OCI-LY3 (cell line): ENCODE measurements around the gene CD86.

ENCODE experiments used
- H2AFZ ChIP-seq: fragments of 200-600, 300-600 bp; shearing (Covaris generic); 2 replicates; pipeline ENCODE4 v1.6.0; 2014; ENCODE audit warnings: antibody characterized with exemption, low read depth, low read length
- H3K27ac ChIP-seq: fragments of 200-600, 300-600 bp; sonication (generic); 2 replicates; pipeline ENCODE4 v1.5.1; 2014; ENCODE audit warnings: mild to moderate bottlenecking, low read length, moderate library complexity, mixed read lengths
- H3K27me3 ChIP-seq: fragments of 200-600, 300-600 bp; sonication (generic); 2 replicates; pipeline ENCODE4 v1.6.1; 2014; ENCODE audit warnings: low read depth, low read length, mixed read lengths
- H3K36me3 ChIP-seq: fragments of 200-600, 300-600 bp; sonication (generic); replicated peaks from 2 replicates; pipeline ENCODE3; 2014; ENCODE audit warnings: low read depth, low read length, mixed read lengths
- H3K4me1 ChIP-seq: fragments of 300-600, 200-600 bp; sonication (generic); 2 replicates; pipeline ENCODE4 v1.6.1; 2014; ENCODE audit warnings: low read length, mixed read lengths
- H3K4me2 ChIP-seq: fragments of 200-600, 300-600 bp; sonication (generic); 2 replicates; pipeline ENCODE4 v1.6.1; 2014; ENCODE audit warnings: low read length, mixed read lengths
- H3K4me3 ChIP-seq: fragments of 300-600, 200-600 bp; sonication (generic); 2 replicates; pipeline ENCODE4 v1.5.1; 2014; ENCODE audit warnings: antibody characterized with exemption, mild to moderate bottlenecking, low read length, moderate library complexity
- H3K79me2 ChIP-seq: fragments of 300-600, 200-600 bp; shearing (Covaris generic); 2 replicates; pipeline ENCODE4 v1.6.1; 2014; ENCODE audit warnings: mild to moderate bottlenecking, low read length, mixed read lengths
- H3K9ac ChIP-seq: fragments of 300-600, 200-600 bp; shearing (Covaris generic); 2 replicates; pipeline ENCODE4 v1.6.0; 2014; ENCODE audit warnings: mild to moderate bottlenecking, low read length, moderate library complexity
- H3K9me3 ChIP-seq: fragments of 200-600, 300-600 bp; shearing (Covaris generic); 2 replicates; pipeline ENCODE4 v1.6.1; 2014; ENCODE audit warnings: low read length, mixed read lengths; ENCODE audit not compliant: insufficient read depth
- H4K20me1 ChIP-seq: fragments of 200-600, 300-600 bp; sonication (generic); 2 replicates; pipeline ENCODE4 v1.6.1; 2016; ENCODE audit warnings: low read length, mixed read lengths; ENCODE audit not compliant: insufficient read depth
- EZH2phosphoT487 ChIP-seq: fragments of 200-600 bp; shearing (Covaris generic); IDR thresholded peaks from 2 replicates; pipeline ENCODE4 v1.6.1; 2018; ENCODE audit warnings: antibody characterized with exemption, mixed run types, low read depth
- TF ChIP-seq, protein P1 (sequence below): fragments of 200-600, 300-600 bp; sonication (generic); IDR thresholded peaks from 2 replicates; pipeline ENCODE4 v1.5.1; 2014; ENCODE audit warnings: antibody characterized with exemption, low read length, low read depth

CD86 gene

DNA sequence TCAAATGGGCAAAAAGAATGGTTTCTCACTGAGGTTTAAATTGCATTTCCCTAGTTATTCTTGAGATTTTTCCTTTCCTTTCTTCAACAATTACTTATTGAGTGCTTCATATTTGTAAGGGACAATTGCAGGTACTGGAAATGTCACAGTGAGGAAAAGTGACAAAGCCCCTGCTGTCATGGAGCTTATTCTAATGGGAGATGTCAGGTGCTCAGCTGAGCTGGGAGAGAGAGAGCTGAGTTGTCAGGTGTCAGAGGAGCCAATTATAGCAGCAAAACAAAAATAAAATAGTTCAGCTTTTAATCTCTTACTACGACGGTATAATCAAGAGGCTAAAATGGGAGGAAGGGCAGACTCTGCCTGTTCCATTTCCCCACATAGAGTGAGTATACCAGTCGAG is 42.0 kb downstream of the CD86 start:
- no peak overlapping the region for H3K4me2 ChIP-seq
- TF ChIP-seq EZH2phosphoT487, result no peak
- TF ChIP-seq, protein P1, sequence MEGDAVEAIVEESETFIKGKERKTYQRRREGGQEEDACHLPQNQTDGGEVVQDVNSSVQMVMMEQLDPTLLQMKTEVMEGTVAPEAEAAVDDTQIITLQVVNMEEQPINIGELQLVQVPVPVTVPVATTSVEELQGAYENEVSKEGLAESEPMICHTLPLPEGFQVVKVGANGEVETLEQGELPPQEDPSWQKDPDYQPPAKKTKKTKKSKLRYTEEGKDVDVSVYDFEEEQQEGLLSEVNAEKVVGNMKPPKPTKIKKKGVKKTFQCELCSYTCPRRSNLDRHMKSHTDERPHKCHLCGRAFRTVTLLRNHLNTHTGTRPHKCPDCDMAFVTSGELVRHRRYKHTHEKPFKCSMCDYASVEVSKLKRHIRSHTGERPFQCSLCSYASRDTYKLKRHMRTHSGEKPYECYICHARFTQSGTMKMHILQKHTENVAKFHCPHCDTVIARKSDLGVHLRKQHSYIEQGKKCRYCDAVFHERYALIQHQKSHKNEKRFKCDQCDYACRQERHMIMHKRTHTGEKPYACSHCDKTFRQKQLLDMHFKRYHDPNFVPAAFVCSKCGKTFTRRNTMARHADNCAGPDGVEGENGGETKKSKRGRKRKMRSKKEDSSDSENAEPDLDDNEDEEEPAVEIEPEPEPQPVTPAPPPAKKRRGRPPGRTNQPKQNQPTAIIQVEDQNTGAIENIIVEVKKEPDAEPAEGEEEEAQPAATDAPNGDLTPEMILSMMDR, result no peak
- H3K4me1 ChIP-seq, result peaks cover 86% of the 10 kb centered on the region
- H3K9me3 ChIP-seq, result no peaks in the 10 kb centered on the region
- H3K36me3 ChIP-seq, result peaks cover 7% of the 10 kb centered on the region
- no peak overlapping the region for H2AFZ ChIP-seq
- H3K9ac ChIP-seq, result no peak overlapping the region
- no peaks in the 10 kb centered on the region for H3K27me3 ChIP-seq
- peaks cover 6% of the 10 kb centered on the region; the same call in 1 of the 2 replicates for H3K79me2 ChIP-seq
- no peaks in the 10 kb centered on the region for H4K20me1 ChIP-seq
- H3K27ac ChIP-seq, result no peak overlapping the region
- no peak overlapping the region for H3K4me3 ChIP-seq

DNA sequence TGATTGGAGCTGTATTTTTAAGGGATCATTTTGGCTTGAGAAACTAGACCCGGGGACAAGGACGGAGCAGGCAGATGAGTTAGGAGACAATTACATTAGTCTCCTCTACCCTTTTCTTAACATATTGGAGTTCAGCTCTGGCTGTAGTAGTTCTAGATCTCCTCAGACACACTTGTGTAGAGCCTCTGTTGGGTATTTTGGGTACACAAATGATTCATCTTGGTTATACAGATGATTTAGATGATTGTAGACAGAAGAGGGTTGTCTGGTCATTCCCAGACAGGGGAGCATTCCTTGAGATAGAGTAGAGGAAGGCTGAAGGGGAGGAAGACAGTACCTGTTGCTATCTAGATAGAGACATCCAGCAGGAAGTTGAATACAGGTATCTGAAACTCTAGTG is 43.4 kb downstream of the CD86 start:
- Histone ChIP-seq H3K27me3 (no peaks in the 10 kb centered on the region), H3K4me3 (no peak overlapping the region), H3K4me1 (peaks cover 87% of the 10 kb centered on the region), H3K27ac (no peak overlapping the region), H3K9ac (no peak overlapping the region), H2AFZ (no peak overlapping the region), H3K79me2 (peaks cover 6% of the 10 kb centered on the region; the same call in 1 of the 2 replicates), H3K36me3 (peaks cover 7% of the 10 kb centered on the region), H3K4me2 (no peak overlapping the region), H4K20me1 (no peaks in the 10 kb centered on the region), H3K9me3 (no peaks in the 10 kb centered on the region)
- TF ChIP-seq EZH2phosphoT487, result no peak
- TF ChIP-seq, protein P1, result no peak

DNA sequence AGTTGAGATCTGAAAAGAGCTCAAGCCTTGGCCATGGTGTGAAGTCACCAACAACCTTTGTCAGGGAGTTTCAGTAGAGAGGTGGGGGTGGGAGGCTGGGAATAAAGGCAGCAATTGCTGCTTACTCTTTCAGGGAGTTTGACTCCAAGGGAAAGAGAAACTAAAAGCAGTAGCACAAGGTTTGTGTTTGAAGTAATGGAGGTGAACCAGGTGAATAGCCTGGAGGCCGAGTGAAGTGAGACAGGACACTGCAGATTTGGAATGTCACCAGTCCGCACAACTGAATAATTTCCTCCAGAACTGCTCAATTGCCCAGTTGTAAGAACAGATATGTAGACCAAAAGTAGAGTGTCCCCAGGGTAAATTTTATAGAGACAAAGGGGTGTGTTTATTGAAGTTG is 44.1 kb downstream of the CD86 start:
- H3K27ac ChIP-seq, result no peak overlapping the region
- no peak overlapping the region for H3K4me3 ChIP-seq
- no peak overlapping the region for H2AFZ ChIP-seq
- peaks cover 7% of the 10 kb centered on the region for H3K36me3 ChIP-seq
- H3K9me3 ChIP-seq, result no peaks in the 10 kb centered on the region
- no peak overlapping the region for H3K4me2 ChIP-seq
- H3K27me3 ChIP-seq, result no peaks in the 10 kb centered on the region
- no peak overlapping the region for H3K9ac ChIP-seq
- H3K79me2 ChIP-seq, result peaks cover 6% of the 10 kb centered on the region; the same call in 1 of the 2 replicates
- no peak for TF ChIP-seq EZH2phosphoT487
- TF ChIP-seq, protein P1, result no peak
- no peaks in the 10 kb centered on the region for H4K20me1 ChIP-seq
- peaks cover 87% of the 10 kb centered on the region for H3K4me1 ChIP-seq

DNA sequence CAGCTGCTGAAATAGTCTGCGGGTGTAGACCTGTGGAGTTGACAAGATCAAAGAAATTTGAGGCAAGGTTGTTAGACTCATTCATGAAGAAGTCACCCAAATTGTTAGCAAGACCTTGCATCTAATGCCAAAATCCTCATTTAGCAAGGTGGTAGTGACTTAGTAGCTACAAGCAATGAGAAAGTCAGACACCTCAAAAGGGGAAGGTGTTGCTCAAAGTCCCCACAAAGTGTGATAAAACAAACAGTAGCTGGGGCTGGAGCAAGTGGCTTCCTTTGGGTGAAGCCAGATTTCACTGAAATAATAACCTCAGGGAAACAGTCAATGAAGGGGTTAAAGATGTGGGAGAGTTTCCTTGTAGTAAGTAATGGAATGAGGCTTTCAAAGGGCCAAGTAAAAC is 44.9 kb downstream of the CD86 start:
- H3K27me3 ChIP-seq, result no peaks in the 10 kb centered on the region
- peak overlapping the region; percentile 69; the same call in 1 of the 2 replicates for H3K9ac ChIP-seq
- no peak overlapping the region for H2AFZ ChIP-seq
- peak overlapping the region; percentile 98 for H3K27ac ChIP-seq
- peaks cover 87% of the 10 kb centered on the region for H3K4me1 ChIP-seq
- TF ChIP-seq, protein P1, result no peak
- TF ChIP-seq EZH2phosphoT487, result no peak
- no peaks in the 10 kb centered on the region for H3K9me3 ChIP-seq
- H3K4me3 ChIP-seq, result no peak overlapping the region
- H3K4me2 ChIP-seq, result peak overlapping the region; percentile 82; the same call in 1 of the 2 replicates
- H4K20me1 ChIP-seq, result no peaks in the 10 kb centered on the region
- peaks cover 7% of the 10 kb centered on the region for H3K36me3 ChIP-seq
- H3K79me2 ChIP-seq, result peaks cover 6% of the 10 kb centered on the region; the same call in 1 of the 2 replicates
